Measurements from ENCODE around the gene FRMD1.

Gene FRMD1

DNA sequence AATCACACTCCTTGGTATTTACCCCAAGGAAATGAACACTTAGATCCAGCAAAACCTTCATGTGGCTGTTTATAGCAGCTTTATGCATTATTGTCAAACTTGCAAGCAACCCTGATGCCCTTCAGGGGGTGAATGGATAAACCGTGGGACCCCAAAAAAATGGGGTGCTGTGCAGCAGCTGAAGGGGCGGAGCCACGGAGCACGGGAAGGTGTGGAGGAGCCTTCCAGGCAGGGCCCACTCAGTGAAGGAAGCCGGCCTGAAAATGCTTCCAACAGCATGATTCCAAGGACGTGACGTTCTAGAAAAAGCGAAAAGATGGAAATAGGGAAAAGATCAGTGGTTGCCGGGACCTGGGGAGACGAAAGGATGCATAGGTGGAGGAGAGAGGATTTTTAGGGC lies 25.6 kb upstream of the FRMD1 start:
- TF ChIP-seq, protein P1, sequence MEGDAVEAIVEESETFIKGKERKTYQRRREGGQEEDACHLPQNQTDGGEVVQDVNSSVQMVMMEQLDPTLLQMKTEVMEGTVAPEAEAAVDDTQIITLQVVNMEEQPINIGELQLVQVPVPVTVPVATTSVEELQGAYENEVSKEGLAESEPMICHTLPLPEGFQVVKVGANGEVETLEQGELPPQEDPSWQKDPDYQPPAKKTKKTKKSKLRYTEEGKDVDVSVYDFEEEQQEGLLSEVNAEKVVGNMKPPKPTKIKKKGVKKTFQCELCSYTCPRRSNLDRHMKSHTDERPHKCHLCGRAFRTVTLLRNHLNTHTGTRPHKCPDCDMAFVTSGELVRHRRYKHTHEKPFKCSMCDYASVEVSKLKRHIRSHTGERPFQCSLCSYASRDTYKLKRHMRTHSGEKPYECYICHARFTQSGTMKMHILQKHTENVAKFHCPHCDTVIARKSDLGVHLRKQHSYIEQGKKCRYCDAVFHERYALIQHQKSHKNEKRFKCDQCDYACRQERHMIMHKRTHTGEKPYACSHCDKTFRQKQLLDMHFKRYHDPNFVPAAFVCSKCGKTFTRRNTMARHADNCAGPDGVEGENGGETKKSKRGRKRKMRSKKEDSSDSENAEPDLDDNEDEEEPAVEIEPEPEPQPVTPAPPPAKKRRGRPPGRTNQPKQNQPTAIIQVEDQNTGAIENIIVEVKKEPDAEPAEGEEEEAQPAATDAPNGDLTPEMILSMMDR (IDR thresholded peaks at IDR 0.05): no peak
- Histone ChIP-seq H3K27ac (no peak overlapping the region), H3K4me1 (ENCODE audit: control insufficient read depth in 1 of 2, insufficient read depth in 1 of 2, low read depth in 1 of 2, low read length in 1 of 2) (no peaks in the 10 kb centered on the region), H3K36me3 (no peaks in the 10 kb centered on the region), H3K9me3 (no peaks in the 10 kb centered on the region), H3K4me3 (ENCODE audit: low read depth in 1 of 2, low read length in 1 of 2) (no peak overlapping the region), H3K27me3 (peaks cover 49% of the 10 kb centered on the region)

DNA sequence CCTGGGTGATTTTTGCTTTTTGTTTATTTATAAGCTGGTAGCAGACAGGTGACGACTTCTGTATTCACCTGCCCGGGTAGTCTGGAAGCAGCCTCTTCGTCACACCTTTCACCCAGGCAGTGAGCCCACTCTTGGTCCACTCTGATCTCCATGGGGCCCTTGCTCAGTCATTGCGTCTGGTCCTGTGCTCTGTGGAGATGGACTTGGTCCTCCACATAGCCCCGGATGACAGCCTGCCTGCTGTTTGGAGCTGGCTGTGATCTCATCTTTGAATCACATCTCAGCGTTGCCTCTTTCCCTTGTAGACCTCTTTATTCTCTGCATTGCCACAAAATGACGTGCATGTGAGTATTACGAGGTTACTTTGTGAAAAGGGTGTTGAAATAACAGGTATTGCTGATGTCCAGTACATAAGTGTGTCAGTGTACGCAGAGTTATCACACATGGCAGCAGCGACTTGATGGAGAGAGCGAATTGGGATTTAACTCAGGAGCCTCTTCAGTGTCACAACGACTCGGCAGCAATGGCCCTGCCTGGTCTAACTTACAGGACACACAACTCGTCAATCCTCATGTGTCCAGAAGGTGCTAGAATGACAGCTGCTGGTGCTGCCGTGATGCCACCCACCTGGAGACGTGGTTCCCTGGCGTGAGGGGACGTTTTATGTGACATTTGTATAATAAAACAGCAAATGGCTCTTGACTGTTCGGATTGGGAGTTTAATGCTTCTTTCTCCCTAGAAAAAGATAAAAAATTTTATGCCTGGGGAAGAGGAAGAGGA lies 24.2 kb upstream of the FRMD1 start:
- H3K4me1 ChIP-seq (ENCODE audit: control insufficient read depth in 1 of 2, insufficient read depth in 1 of 2, low read depth in 1 of 2, low read length in 1 of 2): no peaks in the 10 kb centered on the region
- no peak overlapping the region for H3K27ac ChIP-seq
- peaks cover 56% of the 10 kb centered on the region for H3K27me3 ChIP-seq
- H3K9me3 ChIP-seq: no peaks in the 10 kb centered on the region
- TF ChIP-seq, protein P1 (IDR thresholded peaks at IDR 0.05): no peak
- no peaks in the 10 kb centered on the region for H3K36me3 ChIP-seq
- H3K4me3 ChIP-seq (ENCODE audit: low read depth in 1 of 2, low read length in 1 of 2): no peak overlapping the region

DNA sequence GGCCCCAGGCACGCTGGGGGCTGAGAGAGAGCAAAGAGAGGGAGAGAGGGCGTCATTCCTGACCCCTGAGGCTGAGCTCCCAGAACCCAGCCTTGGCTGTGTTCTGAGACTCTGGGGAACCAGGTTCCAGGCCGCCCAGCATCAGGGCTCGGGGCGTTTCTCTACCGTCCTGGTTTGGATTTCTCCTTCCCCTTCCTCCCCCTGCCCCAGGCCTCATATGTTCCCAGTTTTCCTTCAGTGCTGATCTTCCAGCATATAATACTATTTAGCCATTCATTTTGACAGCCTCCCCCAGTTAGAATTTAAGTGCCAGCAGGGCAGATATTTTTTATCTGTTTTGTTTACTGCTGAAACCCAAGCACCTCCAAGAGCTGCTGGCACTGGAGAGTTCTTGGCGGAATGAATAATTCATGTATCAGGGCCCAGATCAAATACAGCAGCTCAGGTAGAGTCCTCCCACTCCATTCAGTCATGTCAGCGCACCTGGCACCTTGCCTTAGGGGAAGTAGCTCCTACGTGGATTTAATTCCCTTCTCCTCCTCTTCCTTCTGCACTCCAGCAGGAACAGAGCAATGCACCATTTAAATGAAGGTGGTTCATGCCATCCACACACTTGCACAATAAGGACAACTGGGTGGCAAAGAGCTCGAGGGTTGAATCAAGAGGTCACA lies 23.4 kb upstream of the FRMD1 start:
- no peaks in the 10 kb centered on the region for H3K9me3 ChIP-seq
- no peaks in the 10 kb centered on the region for H3K4me1 ChIP-seq (ENCODE audit: control insufficient read depth in 1 of 2, insufficient read depth in 1 of 2, low read depth in 1 of 2, low read length in 1 of 2)
- TF ChIP-seq, protein P1 (IDR thresholded peaks at IDR 0.05): no peak
- H3K27me3 ChIP-seq: peaks cover 56% of the 10 kb centered on the region
- H3K27ac ChIP-seq: no peak overlapping the region
- H3K4me3 ChIP-seq (ENCODE audit: low read depth in 1 of 2, low read length in 1 of 2): no peak overlapping the region
- H3K36me3 ChIP-seq: no peaks in the 10 kb centered on the region

DNA sequence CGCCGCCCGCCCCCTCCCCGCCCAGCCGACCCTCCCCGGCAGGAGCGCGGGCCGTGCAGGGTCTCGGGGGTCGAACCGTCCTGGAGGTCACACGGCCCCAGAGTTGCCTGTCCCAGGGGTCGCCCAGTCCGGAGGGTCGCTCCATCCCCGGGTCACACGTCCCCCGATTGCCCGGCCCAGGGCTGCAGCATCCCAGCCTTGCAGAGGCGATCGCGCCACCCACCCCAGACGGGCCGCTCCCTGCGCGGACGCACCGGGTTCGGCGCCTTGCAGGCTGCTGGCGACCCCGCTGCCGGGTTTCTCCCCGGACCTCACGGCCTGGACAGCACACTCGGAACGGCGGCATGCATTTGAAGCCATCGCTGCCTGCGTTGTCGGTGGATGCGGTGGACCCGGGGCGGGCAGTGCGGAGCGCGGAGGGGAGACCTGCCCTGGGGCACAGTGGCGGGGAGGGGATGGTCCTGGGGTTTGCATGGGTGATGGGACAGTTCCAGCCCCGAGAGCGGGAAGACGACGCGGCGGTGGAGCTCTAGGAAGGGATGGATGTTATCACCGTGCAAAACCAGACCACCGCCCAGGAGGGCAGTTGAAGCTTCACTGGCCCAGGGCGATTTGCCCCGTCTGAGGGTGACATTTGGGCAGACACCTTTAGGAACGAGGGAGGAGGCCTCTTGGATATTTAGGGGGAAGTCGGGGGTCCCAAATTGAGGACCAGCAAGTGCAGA lies 22.7 kb upstream of the FRMD1 start:
- H3K27me3 ChIP-seq: peaks cover 56% of the 10 kb centered on the region
- no peaks in the 10 kb centered on the region for H3K4me1 ChIP-seq (ENCODE audit: control insufficient read depth in 1 of 2, insufficient read depth in 1 of 2, low read depth in 1 of 2, low read length in 1 of 2)
- H3K27ac ChIP-seq: no peak overlapping the region
- H3K36me3 ChIP-seq: no peaks in the 10 kb centered on the region
- no peaks in the 10 kb centered on the region for H3K9me3 ChIP-seq
- TF ChIP-seq, protein P1 (IDR thresholded peaks at IDR 0.05): no peak
- H3K4me3 ChIP-seq (ENCODE audit: low read depth in 1 of 2, low read length in 1 of 2): no peak overlapping the region

DNA sequence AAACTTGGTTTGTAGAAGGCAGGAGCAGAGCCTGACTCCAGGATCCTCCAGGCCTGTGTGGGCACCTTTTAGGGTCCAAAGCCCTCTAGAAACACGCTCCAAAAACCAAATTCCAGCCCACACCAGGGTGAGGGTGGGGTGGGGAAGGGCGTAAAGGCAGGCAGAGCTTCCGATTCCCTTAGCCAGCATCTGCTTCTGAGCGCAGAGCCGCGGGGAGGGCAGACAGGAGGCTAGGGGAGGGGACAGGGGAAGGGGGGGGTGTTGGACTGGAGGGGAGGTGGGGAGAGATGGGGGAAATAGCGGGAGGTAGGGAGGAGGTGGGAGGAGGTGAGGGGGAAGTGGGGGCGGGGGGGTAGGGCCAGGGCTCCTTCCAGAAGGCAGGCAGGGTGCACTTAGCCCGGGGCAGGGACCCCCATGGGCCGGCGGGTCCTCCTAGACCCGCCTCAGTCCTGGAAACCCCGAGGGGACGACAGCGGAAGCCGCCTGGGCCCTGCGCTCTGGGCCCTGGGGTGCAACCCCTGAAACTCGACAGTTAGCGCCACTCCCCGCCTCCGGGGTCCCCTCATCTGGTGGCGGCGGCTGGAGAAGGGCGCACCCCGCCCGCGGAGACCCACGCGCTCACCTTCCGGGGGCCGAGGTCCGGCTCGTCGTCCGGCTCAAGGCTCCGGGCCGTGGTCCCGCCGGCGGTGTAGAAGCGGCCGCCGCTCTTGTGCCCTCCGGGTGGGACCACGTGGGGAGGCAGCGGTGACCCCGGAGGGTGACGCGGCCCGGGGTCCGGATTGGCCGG lies 22.0 kb upstream of the FRMD1 start:
- no peaks in the 10 kb centered on the region for H3K9me3 ChIP-seq
- peaks cover 56% of the 10 kb centered on the region for H3K27me3 ChIP-seq
- H3K4me1 ChIP-seq (ENCODE audit: control insufficient read depth in 1 of 2, insufficient read depth in 1 of 2, low read depth in 1 of 2, low read length in 1 of 2): no peaks in the 10 kb centered on the region
- H3K4me3 ChIP-seq (ENCODE audit: low read depth in 1 of 2, low read length in 1 of 2): no peak overlapping the region
- TF ChIP-seq, protein P1 (IDR thresholded peaks at IDR 0.05): no peak
- H3K27ac ChIP-seq: no peak overlapping the region
- H3K36me3 ChIP-seq: no peaks in the 10 kb centered on the region

Data from neutrophil (primary cell).